GM12878 (cell line): Measurements from ENCODE around the gene PCDH1.

Source experiments
- CHD1 ChIP-seq: IDR thresholded peaks from 2 replicates; pipeline ENCODE4 v1.6.1; 2012; ENCODE audit warnings: low read depth, low read length, improper control_type of control experiment
- CTCF ChIP-seq, 3 experiments: IDR thresholded peaks in 2 of 3; conservative IDR thresholded peaks in 1 of 3; 2 replicates each; pipeline ENCODE4 v1.5.1; 2011; ENCODE audit warnings: low read depth in 3 of 3, low read length in 3 of 3, mild to moderate bottlenecking in 3 of 3, control low read depth in 2 of 3, moderate library complexity in 2 of 3, inconsistent platforms in 1 of 3, mixed read lengths in 1 of 3; ENCODE audit not compliant: control insufficient read depth in 2 of 3, insufficient read depth in 1 of 3; ENCODE audit errors: extremely low read depth in 1 of 3
- GABPA ChIP-seq: IDR thresholded peaks from 2 replicates; pipeline ENCODE4 v1.6.1; 2014; ENCODE audit warnings: antibody characterized with exemption, low read depth, mild to moderate bottlenecking, inconsistent platforms
- KLF5 ChIP-seq: fragments of 450-650 bp; IDR thresholded peaks from 2 replicates; pipeline ENCODE4 v1.6.1; 2014; ENCODE audit warnings: mild to moderate bottlenecking; ENCODE audit not compliant: partially characterized antibody
- MTA2 ChIP-seq: fragments of 450-650 bp; IDR thresholded peaks from 2 replicates; pipeline ENCODE4 v1.6.1; 2016; ENCODE audit warnings: low read depth, mild to moderate bottlenecking, moderate library complexity
- NRF1 ChIP-seq: conservative IDR thresholded peaks from 2 replicates; pipeline ENCODE4 v1.6.1; 2011; ENCODE audit warnings: mild to moderate bottlenecking, low read depth, low read length, improper control_type of control experiment
- POLR2A ChIP-seq: IDR thresholded peaks from 2 replicates; pipeline ENCODE4 v1.6.1; 2011; ENCODE audit warnings: low read depth, mild to moderate bottlenecking, low read length
- POLR2AphosphoS5 ChIP-seq: IDR thresholded peaks from 2 replicates; pipeline ENCODE4 v1.6.1; 2011; ENCODE audit warnings: mild to moderate bottlenecking, low read length, inconsistent platforms
- RCOR1 ChIP-seq: conservative IDR thresholded peaks from 2 replicates; pipeline ENCODE4 v1.6.1; 2012; ENCODE audit warnings: low read depth, low read length, improper control_type of control experiment
- SMC3 ChIP-seq: IDR thresholded peaks from 2 replicates; pipeline ENCODE4 v1.6.1; 2011; ENCODE audit warnings: low read length, improper control_type of control experiment, borderline replicate concordance
- SRF ChIP-seq, 2 experiments: IDR thresholded peaks; 2 replicates each; pipeline ENCODE4 v1.6.1; 2011; ENCODE audit warnings: low read depth in 2 of 2, low read length in 2 of 2, mild to moderate bottlenecking in 1 of 2, moderate library complexity in 1 of 2

GRCh38 chr5:141871870-141872269 is 6.3 kb downstream of the PCDH1 start:
- TF ChIP-seq CTCF (IDR thresholded peaks at IDR 0.05 in 2 of 3, conservative IDR thresholded peaks at IDR 0.05 in 1 of 3; ENCODE audit: control insufficient read depth in 2 of 3, extremely low read depth in 1 of 3, insufficient read depth in 1 of 3, low read depth in 3 of 3, low read length in 3 of 3) (no peak), POLR2A (no peak), POLR2AphosphoS5 (no peak), NRF1 (no peak), SMC3 (no peak), CHD1 (no peak), KLF5 (no peak), MTA2 (no peak), SRF (IDR thresholded peaks at IDR 0.05; ENCODE audit: low read depth in 2 of 2, low read length in 2 of 2) (no peak), RCOR1 (no peak), GABPA (no peak)
